Trophoblast cell (in vitro differentiated cells and primary cell): Measurements from ENCODE around the gene MAPT.

ENCODE experiments used
- DNase-seq, 2 donors: peaks; one replicate each; pipeline ENCODE4 v3.0.0-alpha.2; 2016
- H2AFZ ChIP-seq: 2 replicates; pipeline ENCODE4 v1.6.1; 2013; ENCODE audit warnings: low read length, moderate library complexity, mild to moderate bottlenecking; ENCODE audit not compliant: insufficient read depth, poor library complexity
- H2AK5ac ChIP-seq: 2 replicates; pipeline ENCODE4 v1.6.1; 2013; ENCODE audit warnings: mild to moderate bottlenecking, low read length
- H2BK120ac ChIP-seq: 2 replicates; pipeline ENCODE4 v1.6.1; 2013; ENCODE audit warnings: low read length, mild to moderate bottlenecking, moderate library complexity; ENCODE audit not compliant: insufficient read depth, poor library complexity
- H2BK12ac ChIP-seq: 2 replicates; pipeline ENCODE4 v1.6.1; 2013; ENCODE audit warnings: mild to moderate bottlenecking, low read length, moderate library complexity
- H2BK5ac ChIP-seq: 2 replicates; pipeline ENCODE4 v1.6.1; 2013; ENCODE audit warnings: low read length, low read depth, moderate library complexity, mild to moderate bottlenecking; ENCODE audit not compliant: poor library complexity
- H3K14ac ChIP-seq: 2 replicates; pipeline ENCODE4 v1.6.1; 2013; ENCODE audit warnings: mild to moderate bottlenecking, low read length
- H3K18ac ChIP-seq: 2 replicates; pipeline ENCODE4 v1.6.1; 2013; ENCODE audit warnings: mild to moderate bottlenecking, low read length
- H3K23ac ChIP-seq: 2 replicates; pipeline ENCODE4 v1.6.1; 2013; ENCODE audit warnings: low read length
- H3K27ac ChIP-seq: 2 replicates; pipeline ENCODE4 v1.5.1; 2013; ENCODE audit warnings: low read depth, mild to moderate bottlenecking, inconsistent platforms, low read length, moderate library complexity
- H3K27me3 ChIP-seq: 2 replicates; pipeline ENCODE4 v1.6.1; 2013; ENCODE audit warnings: inconsistent platforms, mild to moderate bottlenecking, low read length, moderate library complexity; ENCODE audit not compliant: insufficient read depth
- H3K36me3 ChIP-seq, 2 experiments: 1 replicate in 1 of 2; 2 replicates in 1 of 2; pipeline ENCODE4 v1.6.1; 2013; ENCODE audit warnings: low read length in 2 of 2, mild to moderate bottlenecking in 2 of 2, moderate library complexity in 1 of 2; ENCODE audit not compliant: insufficient read depth in 2 of 2, control insufficient read depth in 1 of 2
- H3K4ac ChIP-seq: 2 replicates; pipeline ENCODE4 v1.6.1; 2013; ENCODE audit warnings: low read depth, mild to moderate bottlenecking, low read length, moderate library complexity
- H3K4me1 ChIP-seq, 2 experiments: 1 replicate in 1 of 2; 2 replicates in 1 of 2; pipeline ENCODE4 v1.6.1; 2013; ENCODE audit warnings: low read length in 2 of 2, mild to moderate bottlenecking in 2 of 2, moderate library complexity in 1 of 2; ENCODE audit not compliant: insufficient read depth in 2 of 2, control insufficient read depth in 1 of 2
- H3K4me2 ChIP-seq: 2 replicates; pipeline ENCODE4 v1.6.1; 2013; ENCODE audit warnings: inconsistent platforms, mild to moderate bottlenecking, low read length, moderate library complexity
- H3K4me3 ChIP-seq: 2 replicates; pipeline ENCODE4 v1.5.1; 2013; ENCODE audit warnings: mild to moderate bottlenecking, low read depth, low read length, inconsistent platforms
- H3K79me1 ChIP-seq: one replicate; pipeline ENCODE4 v1.6.1; 2013; ENCODE audit warnings: low read length
- H3K79me2 ChIP-seq: 2 replicates; pipeline ENCODE4 v1.6.1; 2013; ENCODE audit warnings: low read length, mild to moderate bottlenecking; ENCODE audit not compliant: control insufficient read depth, insufficient read depth, poor library complexity
- H3K9ac ChIP-seq: 2 replicates; pipeline ENCODE4 v1.6.1; 2013; ENCODE audit warnings: mild to moderate bottlenecking, low read length
- H3K9me3 ChIP-seq: 2 replicates; pipeline ENCODE4 v1.6.1; 2013; ENCODE audit warnings: low read depth, mild to moderate bottlenecking, control low read depth, inconsistent platforms, low read length; ENCODE audit not compliant: insufficient read depth
- H4K12ac ChIP-seq: 2 replicates; pipeline ENCODE4 v1.6.1; 2013; ENCODE audit warnings: low read depth, mild to moderate bottlenecking, low read length, moderate library complexity
- H4K8ac ChIP-seq: 2 replicates; pipeline ENCODE4 v1.6.1; 2013; ENCODE audit warnings: low read depth, mild to moderate bottlenecking, low read length, moderate library complexity
- H4K91ac ChIP-seq: one replicate; pipeline ENCODE4 v1.6.1; 2013; ENCODE audit warnings: low read depth, mild to moderate bottlenecking, low read length, moderate library complexity
- WGBS: extraction: QIAGEN DNeasy Blood & Tissue Kit; methylation state at CpG from one replicate; pipeline ENCODE4 v1.1.7; 2013; ENCODE audit warnings: missing lambda C conversion rate; ENCODE audit not compliant: insufficient read length, insufficient coverage; ENCODE audit errors: extremely low coverage; 5-methylcytosine and 5-hydroxymethylcytosine counted together

The MAPT gene

DNA sequence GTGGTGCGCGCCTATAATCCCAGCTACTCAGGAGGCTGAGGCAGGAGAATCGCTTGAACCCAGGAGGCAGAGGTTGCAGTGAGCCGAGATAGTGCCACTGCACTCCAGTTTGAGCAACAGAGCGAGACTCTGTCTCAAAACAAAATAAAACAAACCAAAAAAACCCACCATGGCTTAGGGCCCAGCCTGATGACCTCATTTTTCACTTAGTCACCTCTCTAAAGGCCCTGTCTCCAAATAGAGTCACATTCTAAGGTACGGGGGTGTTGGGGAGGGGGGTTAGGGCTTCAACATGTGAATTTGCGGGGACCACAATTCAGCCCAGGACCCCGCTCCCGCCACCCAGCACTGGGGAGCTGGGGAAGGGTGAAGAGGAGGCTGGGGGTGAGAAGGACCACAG is 103.3 kb downstream of the MAPT start:
- no peak overlapping the region for H3K23ac ChIP-seq
- no peak overlapping the region for H2BK5ac ChIP-seq
- no peaks in the 10 kb centered on the region for H3K79me2 ChIP-seq
- H2BK120ac ChIP-seq, result no peak overlapping the region
- no peak overlapping the region for H2AK5ac ChIP-seq
- no peaks in the 10 kb centered on the region for H3K79me1 ChIP-seq
- H3K18ac ChIP-seq, result no peak overlapping the region
- H3K27ac ChIP-seq, result no peak overlapping the region
- H3K4me3 ChIP-seq, result no peak overlapping the region
- no peak for DNase-seq
- H3K4me1 ChIP-seq, result no peaks in the 10 kb centered on the region
- H3K36me3 ChIP-seq, result no peaks in the 10 kb centered on the region
- H4K12ac ChIP-seq, result no peak overlapping the region
- no peak overlapping the region for H3K4ac ChIP-seq
- H2AFZ ChIP-seq, result no peak overlapping the region
- H3K14ac ChIP-seq, result no peak overlapping the region
- no peaks in the 10 kb centered on the region for H3K27me3 ChIP-seq
- no peak overlapping the region for H4K91ac ChIP-seq
- WGBS, result no CpG with 5 or more reads among the region's 9 CpGs
- no peak overlapping the region for H3K4me2 ChIP-seq
- H2BK12ac ChIP-seq, result no peak overlapping the region
- no peak overlapping the region for H3K9ac ChIP-seq
- no peaks in the 10 kb centered on the region for H3K9me3 ChIP-seq
- no peak overlapping the region for H4K8ac ChIP-seq

DNA sequence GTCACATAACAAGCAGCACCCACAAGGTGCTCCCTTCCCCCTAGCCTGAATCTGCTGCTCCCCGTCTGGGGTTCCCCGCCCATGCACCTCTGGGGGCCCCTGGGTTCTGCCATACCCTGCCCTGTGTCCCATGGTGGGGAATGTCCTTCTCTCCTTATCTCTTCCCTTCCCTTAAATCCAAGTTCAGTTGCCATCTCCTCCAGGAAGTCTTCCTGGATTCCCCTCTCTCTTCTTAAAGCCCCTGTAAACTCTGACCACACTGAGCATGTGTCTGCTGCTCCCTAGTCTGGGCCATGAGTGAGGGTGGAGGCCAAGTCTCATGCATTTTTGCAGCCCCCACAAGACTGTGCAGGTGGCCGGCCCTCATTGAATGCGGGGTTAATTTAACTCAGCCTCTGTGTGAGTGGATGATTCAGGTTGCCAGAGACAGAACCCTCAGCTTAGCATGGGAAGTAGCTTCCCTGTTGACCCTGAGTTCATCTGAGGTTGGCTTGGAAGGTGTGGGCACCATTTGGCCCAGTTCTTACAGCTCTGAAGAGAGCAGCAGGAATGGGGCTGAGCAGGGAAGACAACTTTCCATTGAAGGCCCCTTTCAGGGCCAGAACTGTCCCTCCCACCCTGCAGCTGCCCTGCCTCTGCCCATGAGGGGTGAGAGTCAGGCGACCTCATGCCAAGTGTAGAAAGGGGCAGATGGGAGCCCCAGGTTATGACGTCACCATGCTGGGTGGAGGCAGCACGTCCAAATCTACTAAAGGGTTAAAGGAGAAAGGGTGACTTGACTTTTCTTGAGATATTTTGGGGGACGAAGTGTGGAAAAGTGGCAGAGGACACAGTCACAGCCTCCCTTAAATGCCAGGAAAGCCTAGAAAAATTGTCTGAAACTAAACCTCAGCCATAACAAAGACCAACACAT is 104.9 kb downstream of the MAPT start, which contains the start of gene STH:
TSS of gene STH (plus strand) at position 264 of the 913 bp plus-strand sequence. CDS start at position 294, 30 bp downstream.
- Histone ChIP-seq H3K4me1 (no peaks in the 10 kb centered on the region), H3K9me3 (peaks cover 2% of the 10 kb centered on the region), H3K23ac (no peak within 1 kb of the TSS), H3K14ac (no peak within 1 kb of the TSS), H3K27ac (no peak within 1 kb of the TSS), H3K79me2 (no peaks in the 10 kb centered on the region), H3K4me2 (no peak within 1 kb of the TSS), H4K91ac (no peak within 1 kb of the TSS), H3K18ac (no peak within 1 kb of the TSS), H2AK5ac (no peak within 1 kb of the TSS), H3K27me3 (no peaks in the 10 kb centered on the region), H2BK5ac (no peak within 1 kb of the TSS), H3K4ac (no peak within 1 kb of the TSS), H2AFZ (no peak within 1 kb of the TSS), H4K8ac (no peak within 1 kb of the TSS), H2BK12ac (no peak within 1 kb of the TSS), H4K12ac (no peak within 1 kb of the TSS), H3K9ac (no peak within 1 kb of the TSS), H2BK120ac (no peak within 1 kb of the TSS), H3K4me3 (no peak within 1 kb of the TSS), H3K79me1 (no peaks in the 10 kb centered on the region), H3K36me3 (no peaks in the 10 kb centered on the region)
- no CpG with 5 or more reads among the region's 8 CpGs for WGBS
- DNase-seq, result peak; percentile 87 to 91

- H2BK12ac ChIP-seq, result no peak overlapping the region
- H3K36me3 ChIP-seq, result no peaks in the 10 kb centered on the region
- no peak overlapping the region for H2AFZ ChIP-seq
- H3K27me3 ChIP-seq, result no peaks in the 10 kb centered on the region
- peaks cover 2% of the 10 kb centered on the region for H3K9me3 ChIP-seq
- no peak overlapping the region for H2BK5ac ChIP-seq
- no peaks in the 10 kb centered on the region for H3K4me1 ChIP-seq
- no peak overlapping the region for H3K9ac ChIP-seq
- no peak overlapping the region for H3K27ac ChIP-seq
- no peaks in the 10 kb centered on the region for H3K79me1 ChIP-seq
- no peak overlapping the region for H2AK5ac ChIP-seq
- no peak overlapping the region for H4K91ac ChIP-seq
- no peak overlapping the region for H3K4me2 ChIP-seq
- H3K23ac ChIP-seq, result no peak overlapping the region
- no peak overlapping the region for H3K4ac ChIP-seq
- H3K4me3 ChIP-seq, result no peak overlapping the region
- H3K14ac ChIP-seq, result no peak overlapping the region
- no peak overlapping the region for H3K18ac ChIP-seq
- no peak overlapping the region for H4K8ac ChIP-seq
- WGBS, result no CpG with 5 or more reads among the region's 9 CpGs
- no peak overlapping the region for H4K12ac ChIP-seq
- DNase-seq, result no peak
- no peak overlapping the region for H2BK120ac ChIP-seq
- no peaks in the 10 kb centered on the region for H3K79me2 ChIP-seq
Measured at GRCh38 chr17:45999900-46000290, 105.5 kb downstream of the MAPT start.

- Histone ChIP-seq H3K9ac (no peak overlapping the region), H3K23ac (no peak overlapping the region), H3K79me1 (no peaks in the 10 kb centered on the region), H3K14ac (no peak overlapping the region), H3K4me3 (no peak overlapping the region), H3K4ac (no peak overlapping the region), H2AK5ac (no peak overlapping the region), H3K4me2 (no peak overlapping the region), H3K79me2 (no peaks in the 10 kb centered on the region), H4K12ac (no peak overlapping the region), H3K36me3 (no peaks in the 10 kb centered on the region), H3K9me3 (peaks cover 2% of the 10 kb centered on the region), H2BK12ac (no peak overlapping the region), H4K91ac (no peak overlapping the region), H3K4me1 (no peaks in the 10 kb centered on the region), H3K18ac (no peak overlapping the region), H4K8ac (no peak overlapping the region), H2AFZ (no peak overlapping the region), H2BK5ac (no peak overlapping the region), H3K27me3 (no peaks in the 10 kb centered on the region), H2BK120ac (no peak overlapping the region), H3K27ac (no peak overlapping the region)
- DNase-seq, result no peak
- WGBS, result no CpG with 5 or more reads among the region's 7 CpGs
Measured at GRCh38 chr17:46000292-46000691, 105.9 kb downstream of the MAPT start.
